IPS-NIHi11 (cell line): Measurements from ENCODE around the gene SPATA21.

Source experiments
- DNase-seq: peaks from one replicate; pipeline ENCODE4 v3.0.0; 2012; ENCODE audit warnings: mixed read lengths, low spot score

SPATA21 gene

DNA sequence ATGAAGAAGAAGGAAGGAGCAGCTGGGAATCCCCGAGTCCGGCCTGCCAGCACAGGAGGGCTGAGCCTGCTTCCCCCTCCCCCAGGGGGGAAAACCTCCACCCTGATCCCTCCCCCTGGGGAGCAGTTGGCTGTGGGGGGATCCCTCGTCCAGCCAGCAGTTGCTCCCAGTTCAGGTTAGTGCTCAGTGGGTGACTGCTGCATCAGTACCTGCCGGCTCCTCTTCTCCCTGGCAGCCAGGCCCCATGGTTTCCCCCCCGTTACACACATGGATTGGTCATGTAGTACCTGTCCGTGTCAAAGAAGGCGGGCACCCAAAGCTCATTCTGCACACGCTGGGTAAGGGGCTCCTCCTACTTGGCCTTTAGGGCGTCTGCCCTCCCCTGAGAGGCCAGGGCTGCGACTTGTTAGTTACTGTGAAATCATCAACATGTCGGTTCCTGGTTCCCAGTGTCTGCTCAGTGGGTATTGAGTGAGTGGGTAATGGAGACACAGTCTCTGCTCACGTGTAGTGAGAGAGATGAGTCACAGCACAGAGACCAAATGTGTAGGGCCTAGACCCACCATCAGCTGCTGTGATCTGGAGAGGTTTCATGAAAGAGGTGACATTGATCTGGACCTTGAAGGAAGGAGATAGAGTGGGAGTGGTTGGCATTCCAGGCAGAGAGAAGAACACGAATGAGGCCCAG lies 14.8 kb upstream of the SPATA21 start:
- no peak for DNase-seq

DNA sequence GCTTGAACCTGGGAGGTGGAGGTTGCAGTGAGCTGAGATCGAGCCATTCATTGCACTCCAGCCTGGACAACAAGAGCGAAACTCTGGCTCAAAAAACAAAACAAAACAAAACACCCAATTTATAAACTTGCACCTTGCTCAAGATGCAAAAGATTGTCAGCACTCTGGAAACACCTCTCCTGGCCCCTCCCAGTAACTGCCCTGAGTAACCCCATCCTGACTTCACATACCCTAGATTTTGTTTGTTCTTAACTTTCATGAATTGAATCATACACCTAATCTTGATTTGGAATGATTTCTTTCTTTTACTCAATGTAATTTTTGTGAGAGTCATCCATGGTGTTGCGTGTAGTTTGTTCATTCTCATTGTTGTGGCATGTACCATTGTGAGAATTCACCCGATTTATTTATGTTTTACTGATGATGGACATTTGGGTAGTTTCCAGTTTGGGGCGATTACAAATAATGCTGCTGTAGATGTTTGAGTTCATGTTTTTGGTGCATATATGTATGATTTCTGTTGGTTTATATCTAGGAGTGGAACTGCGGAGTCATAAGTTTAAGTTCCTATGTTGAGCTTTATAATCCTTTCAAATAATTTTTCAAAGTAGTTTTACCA lies 13.7 kb upstream of the SPATA21 start:
- DNase-seq = no peak

DNA sequence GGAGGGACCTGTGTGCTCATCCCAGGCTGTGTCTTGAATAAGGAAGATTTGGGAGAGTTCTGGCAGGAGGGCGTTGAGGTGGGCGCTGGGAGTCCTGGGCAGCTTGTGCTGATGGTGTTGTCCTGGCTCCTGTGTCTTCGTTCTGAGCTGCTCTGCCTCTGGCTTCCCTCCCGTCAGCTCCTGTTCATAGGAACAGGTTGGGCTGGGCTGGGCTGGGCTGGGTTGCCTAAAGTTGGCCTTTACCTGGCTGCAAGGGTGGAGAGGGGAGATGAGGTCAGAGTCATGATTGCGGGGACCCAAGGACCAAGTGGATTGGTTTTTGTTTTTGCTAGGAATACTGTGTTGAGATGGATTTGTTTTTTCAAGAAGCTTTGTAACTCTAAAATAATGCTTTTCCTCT lies 12.4 kb upstream of the SPATA21 start:
- DNase-seq = no peak

DNA sequence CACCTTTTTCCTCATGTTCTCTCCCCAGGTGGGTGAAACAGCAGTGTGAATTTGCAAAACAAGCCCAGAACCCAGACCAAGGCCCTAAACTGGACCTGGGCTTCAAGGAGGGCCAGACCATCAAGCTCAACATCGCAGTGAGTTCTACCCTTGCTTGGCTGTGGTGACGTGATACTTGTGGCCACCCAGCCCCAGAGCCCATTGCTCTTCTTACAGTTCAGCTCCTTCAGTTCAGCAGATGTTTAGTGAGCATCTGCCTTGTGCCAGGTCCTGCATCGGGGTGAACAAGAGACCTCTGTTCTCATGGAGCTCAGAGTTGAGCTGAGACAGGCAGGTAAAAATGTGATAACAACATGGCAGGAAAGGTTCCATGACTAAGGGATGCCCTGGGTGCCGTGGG lies 11.8 kb upstream of the SPATA21 start:
- DNase-seq = no peak

DNA sequence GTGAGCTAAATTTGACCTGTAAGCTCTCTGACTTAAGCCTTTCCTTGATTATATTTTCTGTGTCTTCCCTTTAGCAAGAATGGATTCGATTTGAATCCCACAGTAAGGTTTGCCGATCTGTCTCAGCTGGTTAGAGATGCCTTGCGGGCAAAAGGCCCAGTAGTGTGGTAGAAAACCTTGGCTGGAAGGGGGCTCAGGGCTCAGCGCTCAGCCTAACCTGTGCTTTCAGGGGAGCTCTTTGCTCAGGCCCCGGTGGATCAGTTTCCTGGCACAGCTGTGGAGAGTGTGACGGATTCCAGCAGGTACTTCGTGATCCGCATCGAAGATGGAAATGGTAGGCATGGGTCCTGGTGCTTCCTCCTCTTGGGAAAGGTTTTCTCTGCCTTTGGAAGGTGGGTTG lies 10.4 kb upstream of the SPATA21 start:
- DNase-seq = no peak

DNA sequence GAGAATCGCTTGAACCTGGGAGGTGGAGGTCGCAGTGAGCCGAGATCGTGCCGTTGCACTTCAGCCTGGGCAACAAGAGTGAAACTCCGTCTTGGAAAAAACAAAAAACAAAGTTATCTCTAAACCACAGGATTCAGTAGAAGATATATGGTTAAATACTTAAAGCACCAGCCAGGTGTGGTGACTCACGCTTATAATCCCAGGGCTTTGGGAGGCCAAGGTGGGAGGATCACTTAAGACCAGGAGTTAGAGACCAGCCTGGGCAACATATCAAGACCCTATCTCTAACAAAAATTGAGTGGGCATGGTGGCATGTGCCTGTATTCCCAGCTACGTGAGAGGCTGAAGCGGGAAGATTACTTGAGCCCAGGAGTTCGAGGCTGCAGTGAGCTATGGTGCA lies 8.9 kb upstream of the SPATA21 start:
- no peak for DNase-seq

DNA sequence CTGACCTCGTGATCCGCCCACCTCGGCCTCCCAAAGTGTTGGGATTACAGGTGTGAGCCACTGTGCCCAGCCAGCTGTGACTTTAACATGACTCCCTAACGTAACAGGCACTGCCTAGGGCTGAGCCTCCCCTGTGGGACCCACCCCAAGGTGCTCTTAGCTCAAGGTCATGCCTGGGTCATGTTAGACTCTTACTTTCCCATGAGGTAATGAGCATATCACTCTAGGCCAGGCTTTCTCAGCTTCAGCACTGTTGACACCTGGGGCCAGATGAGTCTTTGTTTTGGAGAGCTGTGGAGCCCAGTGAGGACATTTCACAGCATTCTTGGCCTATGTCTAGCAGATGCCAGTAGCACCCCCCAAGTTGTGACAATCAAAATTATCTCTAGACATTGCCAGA lies 7.8 kb upstream of the SPATA21 start:
- no peak for DNase-seq

DNA sequence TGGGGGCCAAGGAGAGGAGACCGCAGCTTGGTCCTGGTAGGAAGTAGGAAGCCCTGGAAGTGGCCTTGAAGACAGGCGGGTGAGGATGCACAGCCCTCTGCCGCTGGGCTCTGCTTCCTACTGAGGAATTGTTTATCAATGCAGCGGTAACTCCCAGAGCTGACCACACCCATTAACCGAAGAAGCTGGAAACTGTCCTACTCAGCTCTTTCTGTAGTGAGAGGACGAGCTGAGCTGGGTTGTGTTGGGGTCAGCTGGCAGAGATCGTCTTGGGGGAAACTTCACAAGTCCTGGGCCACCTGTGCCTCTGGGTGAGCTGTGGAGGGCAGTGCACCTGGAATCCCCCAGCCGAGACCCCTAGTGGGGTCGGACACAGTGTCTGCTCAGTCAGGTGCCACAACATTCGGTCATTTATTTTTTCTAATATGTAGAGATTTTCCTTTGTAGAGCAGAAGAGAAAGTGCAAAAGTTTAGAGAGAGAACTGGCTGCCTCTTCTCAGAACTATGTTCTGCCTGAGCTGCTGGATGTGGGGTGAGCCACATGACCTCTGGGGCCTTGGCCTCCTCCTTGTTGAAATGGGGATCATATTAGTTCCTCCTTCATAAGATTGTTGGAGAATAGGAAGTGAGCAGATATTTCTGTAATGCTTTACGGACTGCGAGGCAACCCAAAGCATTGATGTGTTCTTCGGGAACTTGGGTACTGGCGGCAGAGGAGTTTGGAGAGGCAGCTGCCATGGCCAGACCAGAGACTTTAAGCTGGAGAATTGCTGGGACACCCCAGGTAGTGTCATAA lies 6.9 kb upstream of the SPATA21 start:
- no peak for DNase-seq

DNA sequence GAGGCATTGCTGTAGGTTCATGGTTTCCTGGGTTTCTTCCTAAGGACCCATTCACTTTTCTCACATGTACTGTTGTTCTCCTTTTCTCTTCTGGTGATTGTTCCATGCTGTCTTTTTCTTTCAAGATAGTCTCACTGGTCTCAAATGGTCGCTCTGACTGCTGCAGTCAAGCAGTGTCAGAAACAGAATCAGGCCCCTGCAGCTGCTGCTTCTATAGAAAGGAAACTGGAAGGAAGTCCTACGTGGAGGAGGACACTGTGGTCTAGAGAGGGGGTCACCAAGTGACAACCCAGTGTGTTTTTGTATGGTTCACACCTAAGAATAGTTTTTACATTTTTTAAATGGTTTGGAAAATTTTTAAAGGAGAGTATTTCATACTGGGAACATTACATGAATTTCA lies 5.7 kb upstream of the SPATA21 start:
- no peak for DNase-seq

DNA sequence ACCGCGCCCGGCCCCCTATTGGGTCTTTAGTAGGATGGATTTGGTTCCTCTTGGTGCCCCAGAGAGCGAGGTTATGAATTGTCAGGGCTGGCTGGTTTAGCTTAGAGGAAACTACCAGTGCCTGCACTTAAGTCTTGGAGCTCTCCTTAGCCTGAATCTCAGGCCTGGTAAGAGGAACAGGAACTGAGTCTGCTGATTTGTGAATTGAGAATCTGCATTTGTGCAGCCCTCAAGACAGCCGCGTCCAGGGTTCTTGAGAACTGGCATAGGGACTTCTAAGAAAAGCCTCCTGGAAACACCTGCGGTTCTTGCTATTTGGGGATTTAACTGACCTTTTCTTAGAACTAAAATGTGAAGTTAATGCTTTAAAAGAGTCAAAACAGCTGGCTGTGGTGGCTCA lies 5.0 kb upstream of the SPATA21 start:
- DNase-seq = no peak

DNA sequence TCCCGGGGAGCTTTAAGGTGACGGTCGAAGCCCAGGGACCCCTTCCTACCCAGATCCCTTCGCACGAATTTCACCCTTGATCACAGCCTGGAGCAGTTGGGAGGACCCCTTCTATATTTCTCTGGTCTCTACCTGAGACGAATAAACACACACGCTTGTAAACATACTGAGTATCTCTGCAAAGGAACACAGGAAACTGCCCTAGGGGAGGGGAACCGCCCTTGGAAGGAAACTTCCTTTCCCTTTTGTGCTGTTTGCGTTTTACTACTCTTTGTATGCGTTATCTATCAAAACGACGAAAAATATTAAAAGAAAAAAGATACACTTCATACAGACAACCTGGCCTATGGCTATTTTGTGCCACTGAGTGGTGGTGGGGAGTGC lies 4.0 kb upstream of the SPATA21 start:
- DNase-seq = no peak

DNA sequence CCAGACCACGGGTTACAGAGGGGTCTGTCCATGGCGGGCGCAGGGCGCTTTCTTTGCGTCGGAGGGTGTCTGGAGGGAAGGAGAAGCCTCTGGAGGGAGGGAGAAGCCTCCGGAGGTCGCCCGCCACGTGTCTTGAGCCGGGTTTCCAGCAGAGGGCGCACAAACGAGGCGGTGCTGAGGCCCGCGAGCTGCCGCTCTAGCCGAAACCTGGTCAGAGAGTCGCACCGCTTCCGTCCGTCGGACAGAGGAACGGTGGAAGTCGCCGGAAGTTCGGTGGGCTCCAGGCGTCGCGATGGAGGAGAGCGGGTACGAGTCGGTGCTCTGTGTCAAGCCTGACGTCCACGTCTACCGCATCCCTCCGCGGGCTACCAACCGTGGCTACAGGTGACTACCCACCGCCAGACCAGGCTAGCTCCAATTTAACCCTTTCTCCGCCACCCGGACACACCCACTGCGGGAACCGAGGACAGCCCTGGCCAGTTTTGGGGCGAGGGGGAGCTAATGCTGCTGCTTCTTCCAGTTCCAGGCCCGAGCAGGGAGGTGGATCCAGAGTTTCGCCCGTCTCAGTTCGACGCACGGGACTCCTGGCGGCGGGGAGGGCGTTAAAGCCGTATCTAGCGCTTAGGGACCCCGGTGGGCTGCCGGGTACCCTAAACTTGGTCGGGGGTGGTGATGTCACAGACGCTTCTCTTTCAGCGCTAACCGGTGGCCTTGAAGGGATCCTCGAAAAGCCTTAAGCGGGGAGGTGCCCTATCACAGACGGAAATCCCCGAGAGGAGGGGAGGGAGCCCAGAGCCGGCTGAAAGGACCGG lies 3.5 kb upstream of the SPATA21 start, which contains the start of gene NECAP2:
NECAP2 (plus strand) TSS at position 255 of the 812 bp plus-strand sequence; CDS start at position 293, 38 bp downstream.
- DNase-seq = peak; percentile 94

DNA sequence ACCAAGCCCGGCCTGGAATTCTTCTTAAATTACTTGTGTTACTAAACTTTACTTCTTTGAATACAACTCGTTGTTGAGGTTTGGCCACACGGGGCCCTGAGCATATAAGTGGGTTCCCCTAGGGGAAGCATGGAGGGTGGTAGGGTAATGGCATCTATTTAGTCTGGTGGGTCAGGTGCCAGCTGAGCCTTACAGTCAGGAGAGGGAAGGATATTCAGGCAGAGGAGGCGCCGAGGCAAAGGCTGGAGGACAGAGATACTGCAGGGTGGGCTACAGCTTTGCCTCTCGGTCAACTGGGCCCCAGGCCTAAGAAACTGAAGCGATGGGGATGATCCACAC lies 2.9 kb upstream of the SPATA21 start:
- DNase-seq = no peak

DNA sequence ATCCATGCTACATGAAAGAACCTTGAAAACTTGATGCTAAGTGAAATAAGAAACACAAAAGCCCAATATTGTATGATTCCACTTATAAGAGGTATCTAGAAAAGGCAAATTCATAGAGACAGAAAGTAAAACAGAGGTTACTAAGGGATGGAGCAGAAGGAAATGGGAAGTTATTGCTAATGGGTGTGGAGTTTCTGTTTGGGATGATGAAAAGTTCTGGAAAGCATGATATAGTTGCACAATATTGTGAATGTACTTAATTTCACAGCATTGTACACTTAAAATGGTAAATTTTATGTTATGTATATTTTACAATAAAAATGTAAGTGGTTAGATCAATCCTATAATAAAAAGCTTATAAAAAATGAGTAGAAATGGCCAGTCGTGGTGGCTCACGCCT lies 1.7 kb upstream of the SPATA21 start:
- DNase-seq = no peak

DNA sequence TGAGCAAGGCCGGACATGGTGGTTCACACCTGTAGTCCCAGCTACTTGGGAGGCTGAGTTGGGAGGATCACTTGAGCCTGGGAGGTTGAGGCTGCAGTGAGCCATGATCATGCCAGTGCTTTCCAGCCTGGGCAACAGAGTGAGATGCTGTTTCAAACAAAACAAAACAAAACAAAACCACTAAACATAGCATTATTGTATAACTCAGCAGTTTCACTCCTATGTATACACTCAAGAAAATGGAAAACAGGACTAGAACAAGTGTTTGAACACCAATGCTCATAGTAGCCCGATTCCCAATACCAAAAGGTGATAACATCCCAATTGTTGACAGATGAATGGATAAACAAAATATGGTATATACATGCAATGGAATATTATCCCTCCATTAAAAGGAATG lies 1.3 kb upstream of the SPATA21 start:
- DNase-seq = no peak

DNA sequence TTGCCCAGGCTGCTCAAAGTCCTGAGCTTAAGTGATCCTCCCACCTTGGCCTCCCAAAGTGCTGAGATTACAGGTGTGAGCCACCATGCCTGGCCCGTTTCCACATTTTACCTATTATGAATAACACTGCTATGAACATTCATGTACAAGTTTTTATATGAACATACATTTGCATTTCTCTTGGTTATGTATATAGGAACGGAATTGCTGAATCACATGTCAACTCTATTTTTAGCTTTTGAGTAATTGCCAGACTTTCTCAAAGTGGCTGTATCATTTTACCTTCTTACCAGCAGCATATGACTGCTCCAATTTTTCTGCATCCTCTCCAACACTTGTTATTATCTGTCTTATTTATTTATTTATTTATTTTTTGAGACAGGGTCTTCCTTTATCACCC lies 2.7 kb downstream of the SPATA21 start:
- DNase-seq = no peak

DNA sequence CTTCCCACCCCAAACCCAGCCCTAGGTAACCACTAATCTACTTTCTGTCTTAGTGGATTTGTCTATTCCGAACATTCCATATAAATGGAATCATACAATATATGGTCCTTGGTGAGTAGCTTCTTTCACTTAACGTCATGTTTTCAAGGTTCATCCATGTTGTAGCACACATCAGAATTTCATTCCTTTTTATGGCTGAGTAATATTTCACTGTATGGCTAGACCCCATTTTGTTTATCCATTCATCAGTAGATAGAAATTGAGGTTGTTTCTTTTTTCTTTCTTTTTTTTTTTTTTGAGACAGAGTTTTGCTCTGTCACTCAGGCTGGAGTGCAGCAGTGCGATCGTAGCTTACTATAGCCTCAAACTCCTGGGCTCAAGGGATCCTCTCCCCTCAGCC lies 3.2 kb downstream of the SPATA21 start:
- no peak for DNase-seq

DNA sequence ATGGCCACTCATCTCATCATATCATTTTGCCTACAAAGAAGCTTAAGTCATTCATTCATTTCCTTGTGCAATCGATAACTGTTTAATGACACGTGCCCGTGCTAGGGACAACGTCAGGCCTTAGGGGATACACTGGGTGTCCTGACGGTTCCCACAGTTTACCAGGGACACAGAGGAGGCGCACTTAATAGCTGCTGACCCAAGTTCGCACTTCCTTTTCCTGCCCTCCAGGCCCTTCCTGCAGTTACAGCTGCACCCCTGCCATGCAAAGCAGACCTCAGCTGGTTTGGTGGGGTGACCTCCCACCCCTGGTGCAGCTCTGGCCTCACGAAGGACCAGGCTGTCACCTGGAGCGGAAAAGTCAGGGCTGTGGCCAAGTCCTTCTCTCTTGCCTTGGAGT lies 4.2 kb downstream of the SPATA21 start:
- DNase-seq = no peak

DNA sequence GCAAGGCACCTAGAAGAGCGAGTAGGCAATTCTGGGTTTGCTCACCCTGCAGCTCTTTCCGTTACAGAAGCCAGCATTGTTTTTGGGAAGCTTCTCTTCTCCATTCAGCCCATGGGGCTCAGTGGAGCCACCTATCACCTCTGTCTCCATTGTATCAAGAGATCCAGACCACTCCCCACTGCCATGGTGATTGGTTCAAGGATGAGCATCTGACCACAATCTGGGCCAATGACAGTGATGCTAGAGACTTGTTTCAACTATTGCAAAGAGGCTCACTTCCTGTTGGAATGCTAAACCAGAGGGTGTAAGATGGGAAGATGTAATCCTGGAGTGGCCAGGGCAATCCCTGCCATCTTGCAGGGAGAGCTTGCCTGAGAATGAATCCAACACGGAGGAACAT lies 6.6 kb downstream of the SPATA21 start:
- peak; percentile 82 for DNase-seq

DNA sequence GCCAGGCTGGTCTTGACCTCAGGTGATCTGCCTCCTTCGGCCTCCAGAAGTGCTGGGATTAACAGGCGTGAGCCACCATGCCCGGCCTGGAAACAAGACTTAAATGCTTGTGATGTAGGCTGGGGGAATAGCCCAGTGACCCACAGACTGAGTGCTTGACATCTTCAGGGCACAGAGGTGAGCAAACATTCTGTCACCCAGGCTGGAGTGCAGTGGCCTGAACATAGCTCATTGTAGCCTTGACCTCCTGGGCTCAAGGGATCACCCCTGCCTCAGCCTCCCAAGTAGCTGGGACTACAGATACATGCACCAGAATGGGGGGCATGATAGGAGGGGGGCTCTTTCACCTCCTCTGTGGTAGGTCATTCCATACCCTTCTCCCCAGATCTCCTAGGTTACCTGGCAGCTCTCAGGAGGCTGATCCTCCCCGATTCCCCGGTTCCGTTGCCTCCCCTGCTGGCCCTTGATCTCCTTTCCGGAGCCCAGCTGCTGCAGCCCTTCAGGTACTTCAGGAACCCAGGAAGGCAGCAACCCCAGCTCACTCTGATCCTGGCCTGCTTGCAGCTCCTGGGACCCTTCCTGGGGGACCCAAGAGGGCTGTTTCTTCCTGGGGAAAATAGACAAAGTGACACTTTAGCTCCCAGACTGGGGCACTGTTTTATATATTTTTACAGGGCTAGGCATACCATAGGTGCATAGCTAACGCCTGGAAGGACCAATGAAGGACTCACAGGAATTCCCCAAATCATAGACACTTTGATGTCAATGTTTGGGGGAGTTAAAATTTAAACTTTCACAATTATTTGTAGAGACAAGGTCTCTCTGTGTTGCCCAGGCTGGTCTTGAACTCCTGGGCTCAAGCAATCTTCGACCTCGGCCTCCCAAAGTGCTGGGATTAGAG lies 11.8 kb downstream of the SPATA21 start:
- DNase-seq = no peak

DNA sequence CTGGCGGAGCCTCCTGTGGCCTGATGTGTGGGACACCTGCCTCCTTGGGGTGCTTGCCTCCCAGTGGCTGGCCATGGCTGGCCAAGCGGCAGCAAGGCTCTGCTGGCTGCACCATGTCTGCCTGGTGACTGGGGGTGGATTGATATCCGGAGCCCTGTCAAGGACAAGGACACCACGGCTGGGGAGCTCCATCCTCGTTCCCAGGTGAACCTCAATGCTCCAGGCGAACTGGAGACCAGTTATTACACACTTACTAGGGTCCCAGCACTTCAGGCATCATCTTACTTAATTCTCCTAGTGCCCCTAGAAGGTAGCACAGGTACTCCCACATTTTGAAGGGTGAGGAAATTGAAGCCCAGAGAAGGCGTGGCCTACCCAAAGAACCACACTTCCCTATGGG lies 15.2 kb downstream of the SPATA21 start:
- no peak for DNase-seq

DNA sequence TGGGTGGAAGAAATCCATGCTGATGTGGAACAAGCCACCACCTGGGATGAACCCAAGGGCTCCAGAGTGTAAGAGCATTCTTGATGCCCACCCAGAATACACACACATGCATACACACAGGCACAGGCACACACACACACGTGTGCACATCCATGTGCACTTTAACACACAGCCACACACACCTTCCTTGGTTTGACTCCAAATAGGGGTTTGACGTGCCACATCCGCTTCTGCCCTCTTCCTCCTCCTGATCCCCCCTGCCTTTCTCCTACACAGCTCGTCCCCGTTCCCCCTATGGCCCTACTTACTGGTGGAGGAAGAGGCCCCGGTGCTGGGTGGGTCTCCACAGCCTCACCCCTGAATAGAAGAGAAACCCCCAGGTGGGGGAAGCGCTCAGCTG lies 16.0 kb downstream of the SPATA21 start:
- no peak for DNase-seq
